GM12878 (cell line): ENCODE measurements around the gene NRP2. TPM values are rescaled to one million over a fixed set of nuclear protein-coding genes. Genes with fewer than 3 reads are reported as not detected.

Experiments
- ATAC-seq: fragments of 200-7000 bp; cut with Tn5 transposase; 3 replicates; pipeline ENCODE4 v1.9.1; 2020; ENCODE audit warnings: mild to moderate bottlenecking, moderate library complexity
- BruUV-seq: library from RNA; stranded (reverse); fragments of 400-500 nt; replicated peaks from 2 replicates; lab custom pipeline; 2021; lab: Mats Ljungman, UMichigan
- CTCF ChIA-PET: fragments of 300-600 bp; sonication (Branson Sonifier 250); formaldehyde crosslinking; extraction: SDS; loops from one replicate; lab custom pipeline; 2021; ENCODE audit warnings: inconsistent platforms; lab: Yijun Ruan, JAX
- POLR2A ChIA-PET: fragments of 350-600 bp; formaldehyde crosslinking; extraction: SDS; loops from one replicate; lab custom pipeline; 2021; ENCODE audit warnings: inconsistent platforms; lab: Charles Lee
- RAD21 ChIA-PET: fragments of 300-600 bp; sonication (Branson Sonifier 250); formaldehyde crosslinking; loops from one replicate; lab custom pipeline; 2023; ENCODE audit warnings: antibody characterized with exemption; ENCODE audit not compliant: unreplicated experiment; lab: Charles Lee
- SMC1A ChIA-PET: fragments of 300-600 bp; sonication (Branson Sonifier 250); formaldehyde crosslinking; loops from one replicate; lab custom pipeline; 2023; ENCODE audit not compliant: unreplicated experiment, uncharacterized antibody; lab: Charles Lee
- DNase-seq: peaks from one replicate; pipeline ENCODE4 v3.0.0-alpha.2; 2011; ENCODE audit warnings: low read depth, low spot score
- FAIRE-seq: peaks from 3 replicates; lab custom pipeline; 2011; peaks lifted over from hg19 to GRCh38; lab: Jason Lieb, UNC
- H2AFZ ChIP-seq: 2 replicates; pipeline ENCODE4 v1.6.0; 2011; ENCODE audit warnings: low read depth, low read length, control low read depth; ENCODE audit not compliant: control insufficient read depth
- H3K27ac ChIP-seq: 2 replicates; pipeline ENCODE4 v1.5.1; 2011; ENCODE audit warnings: control low read depth; ENCODE audit not compliant: control insufficient read depth, insufficient read depth
- H3K27me3 ChIP-seq, 2 experiments: replicated peaks in 1 of 2; 2 replicates each; pipeline versions ENCODE4 v1.6.0 to v1.6.1; 2011; ENCODE audit warnings: low read length in 1 of 2; ENCODE audit not compliant: control insufficient read depth in 2 of 2, insufficient read depth in 2 of 2
- H3K36me3 ChIP-seq, 2 experiments: 2 replicates each; pipeline ENCODE4 v1.5.1; 2011; ENCODE audit warnings: low read length in 1 of 2; ENCODE audit not compliant: control insufficient read depth in 2 of 2, insufficient read depth in 2 of 2
- H3K4me1 ChIP-seq: 2 replicates; pipeline ENCODE4 v1.6.1; 2011; ENCODE audit warnings: mild to moderate bottlenecking, low read length, moderate library complexity, mixed read lengths; ENCODE audit not compliant: control insufficient read depth, insufficient read depth
- H3K4me2 ChIP-seq: 2 replicates; pipeline ENCODE4 v1.6.0; 2011; ENCODE audit warnings: control low read depth; ENCODE audit not compliant: control insufficient read depth, insufficient read depth
- H3K4me3 ChIP-seq: fragments of 200-600 bp; sonication (generic); 2 replicates; pipeline ENCODE4 v1.5.1; 2016
- H3K79me2 ChIP-seq: 2 replicates; pipeline ENCODE4 v1.6.0; 2011; ENCODE audit warnings: low read length; ENCODE audit not compliant: control insufficient read depth, insufficient read depth
- H3K9ac ChIP-seq: 2 replicates; pipeline ENCODE4 v1.8.0; 2011; ENCODE audit warnings: low read length, control low read depth, mixed read lengths; ENCODE audit not compliant: control insufficient read depth, insufficient read depth
- H3K9me3 ChIP-seq: replicated peaks from 3 replicates; pipeline ENCODE4 v1.5.1; 2011; ENCODE audit warnings: mild to moderate bottlenecking, low read length; ENCODE audit not compliant: control insufficient read depth, insufficient read depth
- H4K20me1 ChIP-seq: 2 replicates; pipeline ENCODE4 v1.6.0; 2011; ENCODE audit not compliant: control insufficient read depth, insufficient read depth
- BACH1 ChIP-seq: fragments of 450-650 bp; IDR thresholded peaks from 2 replicates; pipeline ENCODE4 v1.6.1; 2017; ENCODE audit warnings: mild to moderate bottlenecking, borderline replicate concordance
- CBX3 ChIP-seq: fragments of 200-600 bp; sonication (generic); IDR thresholded peaks from 2 replicates; pipeline ENCODE4 v1.6.1; 2016; ENCODE audit warnings: low read depth, borderline replicate concordance
- CTCF ChIP-seq, 3 experiments: IDR thresholded peaks in 2 of 3; conservative IDR thresholded peaks in 1 of 3; 2 replicates each; pipeline ENCODE4 v1.5.1; 2011; ENCODE audit warnings: low read depth in 3 of 3, low read length in 3 of 3, mild to moderate bottlenecking in 3 of 3, control low read depth in 2 of 3, moderate library complexity in 2 of 3, inconsistent platforms in 1 of 3, mixed read lengths in 1 of 3; ENCODE audit not compliant: control insufficient read depth in 2 of 3, insufficient read depth in 1 of 3; ENCODE audit errors: extremely low read depth in 1 of 3
- HCFC1 ChIP-seq: fragments of 150-350 bp; IDR thresholded peaks from 2 replicates; pipeline ENCODE4 v1.6.1; 2014; ENCODE audit warnings: low read length
- IKZF1 ChIP-seq: fragments of 450-650 bp; conservative IDR thresholded peaks from 2 replicates; pipeline ENCODE4 v1.6.1; 2017; ENCODE audit warnings: antibody characterized with exemption, mild to moderate bottlenecking
- IRF3 ChIP-seq: fragments of 450-650 bp; IDR thresholded peaks from 2 replicates; pipeline ENCODE4 v1.6.1; 2014; ENCODE audit warnings: mild to moderate bottlenecking
- IRF5 ChIP-seq: fragments of 450-650 bp; IDR thresholded peaks from 2 replicates; pipeline ENCODE4 v1.6.1; 2017; ENCODE audit warnings: borderline replicate concordance
- NFXL1 ChIP-seq: fragments of 450-650 bp; IDR thresholded peaks from 2 replicates; pipeline ENCODE4 v1.6.1; 2017; ENCODE audit warnings: antibody characterized with exemption, mild to moderate bottlenecking, borderline replicate concordance
- PKNOX1 ChIP-seq: fragments of 450-650 bp; IDR thresholded peaks from 2 replicates; pipeline ENCODE4 v1.6.1; 2016; ENCODE audit warnings: mild to moderate bottlenecking
- POLR2AphosphoS5 ChIP-seq: IDR thresholded peaks from 2 replicates; pipeline ENCODE4 v1.6.1; 2011; ENCODE audit warnings: mild to moderate bottlenecking, low read length, inconsistent platforms
- RAD21 ChIP-seq: IDR thresholded peaks from 2 replicates; pipeline ENCODE4 v1.6.1; 2011; ENCODE audit warnings: mild to moderate bottlenecking, low read depth, low read length, moderate library complexity; ENCODE audit not compliant: insufficient read depth
- RFX5 ChIP-seq: IDR thresholded peaks from 2 replicates; pipeline ENCODE4 v1.6.1; 2011; ENCODE audit warnings: low read depth, low read length, improper control_type of control experiment
- RUNX3 ChIP-seq: IDR thresholded peaks from 2 replicates; pipeline ENCODE4 v1.6.1; 2012; ENCODE audit warnings: low read length, inconsistent platforms
- ZBED1 ChIP-seq: IDR thresholded peaks from 2 replicates; pipeline ENCODE4 v1.6.1; 2016; ENCODE audit warnings: borderline replicate concordance
- ZBTB40 ChIP-seq: fragments of 450-650 bp; IDR thresholded peaks from 2 replicates; pipeline ENCODE4 v1.6.1; 2016; ENCODE audit warnings: mild to moderate bottlenecking, moderate library complexity, borderline replicate concordance
- ZNF384 ChIP-seq: IDR thresholded peaks from 2 replicates; pipeline ENCODE4 v1.6.1; 2012; ENCODE audit warnings: low read depth, mild to moderate bottlenecking, low read length, improper control_type of control experiment, borderline replicate concordance
- WGBS: methylation state at CpG from one replicate; pipeline ENCODE4 v1.1.6; 2016; ENCODE audit warnings: low lambda C conversion rate; ENCODE audit not compliant: insufficient replicate concordance, insufficient coverage; ENCODE audit errors: missing lambda C conversion rate; 5-methylcytosine and 5-hydroxymethylcytosine counted together
- in situ Hi-C: fragments of 300-500 bp; cut with MboI; formaldehyde crosslinking; loops from 9 replicates; pipeline ENCODE4 v1.14.3; 2018; ENCODE audit warnings: mixed read lengths
- intact Hi-C: fragments of 100-400 bp; cut with micrococcal nuclease; formaldehyde crosslinking; loops from one replicate; pipeline ENCODE4 v1.14.2; 2022; ENCODE audit not compliant: unreplicated experiment
- polyA plus RNA-seq, 11 experiments: library from polyadenylated mRNA; depleted of rRNA in 4 of 11; unstranded in 6 of 11; stranded (reverse) in 5 of 11; fragments of >200 nt; fragmentation: Nextera tagmentation in 4 of 11; fragmentation: Illumina TruSeq in 1 of 11; extraction: Ambion mirVana in 4 of 11; extraction: Trizol in 1 of 11; gene quantifications; 1 replicate in 1 of 11; 2 replicates in 10 of 11; pipeline versions ENCODE4 v1.2.1 to v1.2.3, GENCODE V29; 2011 to 2016; ENCODE audit warnings: inconsistent platforms in 2 of 11, missing spikeins in 2 of 11, low read depth in 1 of 11
- total RNA-seq, 4 experiments: library from RNA; depleted of rRNA in 3 of 4; stranded (reverse); fragments of >200 nt in 3 of 4; fragmentation: Illumina TruSeq in 1 of 4; extraction: Trizol in 1 of 4; gene quantifications; 2 replicates each; pipeline versions ENCODE4 v1.2.1 to v1.2.3, GENCODE V29; 2013 to 2021

The NRP2 gene
- total and polyA plus RNA-seq, 10 of the 15 experiments (the other 5 are each of a cell fraction or from before 2014, with no cell fraction given) = 0.06 to 1.2 (median 0.46) TPM

GRCh38 chr2:205765151-205765550 is 82.8 kb downstream of the NRP2 start:
- Histone ChIP-seq H3K36me3 (no peaks in the 10 kb centered on the region), H4K20me1 (no peaks in the 10 kb centered on the region), H3K27me3 (peaks cover 0 to 2% of the 10 kb centered on the region in 2 experiments; a peak in 1 of 4 replicates), H3K4me1 (no peaks in the 10 kb centered on the region), H3K9ac (no peak overlapping the region), H3K4me2 (no peak overlapping the region), H3K4me3 (no peak overlapping the region), H2AFZ (no peak overlapping the region), H3K9me3 (no peaks in the 10 kb centered on the region), H3K27ac (no peak overlapping the region), H3K79me2 (no peaks in the 10 kb centered on the region)
- POLR2A ChIA-PET = no interaction called here
- BruUV-seq = no TSS peak
- CTCF ChIA-PET = interaction anchor here (1.0 to 1.6 kb wide), 2 partner anchors 161 to 162 kb away, joined by 3 read pairs; no protein-coding TSS in a partner anchor
- intact Hi-C loops = loop anchor here (5.0 kb wide), 1 partner anchor 83 kb away; the partner anchor contains the start of gene NRP2
- RAD21 ChIA-PET = no interaction called here
- WGBS = 69% methylated on average over 8 of the region's 8 CpGs
- in situ Hi-C loops = no loop called here
- SMC1A ChIA-PET = no interaction called here
- no peak for DNase-seq
- no peak for ATAC-seq
- no peak for FAIRE-seq
- no peak for TF ChIP-seq NFXL1
- no peak for TF ChIP-seq IRF3
- no peak for TF ChIP-seq RFX5
- TF ChIP-seq RUNX3 = no peak
- TF ChIP-seq PKNOX1 = no peak
- TF ChIP-seq HCFC1 = no peak
- no peak for TF ChIP-seq BACH1
- no peak for TF ChIP-seq CTCF (IDR thresholded peaks at IDR 0.05 in 2 of 3, conservative IDR thresholded peaks at IDR 0.05 in 1 of 3; ENCODE audit: control insufficient read depth in 2 of 3, extremely low read depth in 1 of 3, insufficient read depth in 1 of 3, low read depth in 3 of 3, low read length in 3 of 3)
- no peak for TF ChIP-seq RAD21
- no peak for TF ChIP-seq POLR2AphosphoS5
- no peak for TF ChIP-seq IRF5
- TF ChIP-seq ZBED1 = no peak
- no peak for TF ChIP-seq IKZF1
- TF ChIP-seq CBX3 = no peak
- no peak for TF ChIP-seq ZBTB40
- TF ChIP-seq ZNF384 = no peak
